HG03521 (cell line): ENCODE results near the gene TMEM271.

Experiments
- ATAC-seq: cut with Tn5 transposase; IDR thresholded peaks from one replicate; pipeline ENCODE4 v1.9.1; 2021; ENCODE audit warnings: mild to moderate bottlenecking, moderate library complexity; ENCODE audit not compliant: unreplicated experiment

Gene TMEM271

GRCh38 chr4:581753-582361 is 5.8 kb upstream of the TMEM271 start:
- ATAC-seq = no peak

DNA sequence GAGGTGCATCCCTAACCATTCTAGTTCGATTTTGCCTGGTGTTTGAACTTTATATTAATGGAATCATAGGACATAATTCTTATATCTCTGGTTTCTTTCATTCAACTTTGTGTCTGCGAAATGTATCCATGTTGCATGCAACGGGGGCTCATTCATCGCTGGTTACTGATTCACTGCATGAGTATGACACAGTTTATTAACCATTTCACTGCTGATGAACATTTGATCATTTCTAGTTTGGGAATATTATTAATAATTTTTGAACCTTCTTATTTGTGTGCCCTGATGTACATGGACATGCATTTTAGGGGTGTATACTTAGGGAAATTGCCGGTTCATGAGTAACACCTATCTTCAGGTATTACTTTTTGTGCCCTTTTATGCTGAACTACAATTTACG is 5.1 kb upstream of the TMEM271 start:
- no peak for ATAC-seq

DNA sequence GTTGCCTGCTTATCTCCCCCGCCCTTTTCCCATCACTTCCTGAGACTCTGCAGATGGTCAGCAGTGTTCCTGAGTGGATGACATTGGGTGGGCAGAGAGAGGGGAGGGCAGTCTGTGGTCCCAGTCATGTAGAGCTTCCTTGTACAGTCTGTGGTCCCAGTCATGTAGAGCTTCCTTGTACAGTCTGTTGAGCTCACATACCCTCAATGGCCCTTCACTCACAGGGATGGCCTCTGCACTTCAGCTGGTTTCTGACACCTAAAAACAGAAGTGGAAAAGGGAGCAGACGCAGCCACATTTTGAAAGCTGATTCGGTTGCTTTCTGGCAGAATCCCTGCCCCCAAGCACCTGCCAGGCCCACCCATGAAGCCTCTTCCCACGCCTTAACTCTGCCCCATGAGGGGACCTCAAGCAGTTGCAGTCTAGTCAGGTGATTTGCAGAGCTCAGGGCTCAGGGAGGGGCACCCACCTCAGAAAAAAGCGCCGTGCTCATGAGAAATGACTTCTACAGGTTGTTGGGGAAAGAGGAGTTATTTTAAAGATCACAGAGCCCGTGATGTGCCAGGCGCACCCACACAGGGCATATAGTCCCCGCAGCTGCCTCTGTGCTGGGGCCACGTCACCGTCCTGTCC is 3.6 kb upstream of the TMEM271 start:
- no peak for ATAC-seq

DNA sequence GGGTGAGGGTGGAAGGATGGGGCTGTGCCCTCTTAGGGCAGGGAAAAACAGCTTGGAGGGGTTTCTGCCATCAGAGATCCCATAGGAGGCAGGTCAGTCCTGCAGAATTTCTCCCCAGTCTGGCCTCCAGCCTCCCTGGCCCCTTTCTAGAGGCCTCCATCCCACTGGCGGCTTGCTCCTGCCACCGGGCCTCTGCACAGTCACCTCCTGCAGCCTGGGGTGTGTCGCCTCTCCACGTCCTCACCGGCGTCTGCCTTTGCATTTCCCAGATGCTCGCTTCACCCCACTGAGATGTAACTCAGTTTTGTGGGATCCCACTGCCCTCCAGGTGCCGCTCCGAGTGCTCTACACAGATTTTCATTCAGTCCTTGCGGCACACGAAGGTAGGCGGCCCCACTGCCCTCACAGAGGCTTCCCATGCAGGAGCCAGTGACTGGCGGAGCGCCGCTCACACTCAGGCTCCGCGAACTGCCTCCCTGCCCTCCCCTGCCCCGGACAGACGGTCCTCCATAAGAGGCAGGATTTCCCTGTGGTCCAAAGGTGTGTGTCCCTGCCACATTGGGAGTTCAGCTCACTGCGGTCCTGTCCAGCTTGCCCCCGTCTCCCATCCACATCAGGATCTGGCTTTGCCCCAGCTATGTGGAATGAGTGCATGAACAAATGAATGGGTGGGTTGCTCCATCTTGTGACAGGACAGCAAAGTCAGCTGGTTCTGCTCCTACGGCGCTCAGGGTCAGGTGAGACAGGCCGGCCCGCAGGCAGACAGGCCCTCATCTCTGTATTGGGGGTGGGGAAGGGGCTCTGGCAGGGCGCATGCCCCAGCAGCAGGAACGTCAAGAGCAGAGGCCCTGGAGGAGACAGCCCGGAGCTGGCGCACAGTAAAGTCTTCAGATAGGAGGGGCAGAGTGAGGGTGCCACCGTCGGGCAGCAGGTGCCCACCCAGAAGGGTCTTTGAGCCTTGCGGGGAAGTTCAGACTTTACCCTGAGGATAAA is 2.7 kb upstream of the TMEM271 start:
- ATAC-seq = no peak

GRCh38 chr4:577499-578450 is 1.7 kb upstream of the TMEM271 start:
- ATAC-seq = no peak

DNA sequence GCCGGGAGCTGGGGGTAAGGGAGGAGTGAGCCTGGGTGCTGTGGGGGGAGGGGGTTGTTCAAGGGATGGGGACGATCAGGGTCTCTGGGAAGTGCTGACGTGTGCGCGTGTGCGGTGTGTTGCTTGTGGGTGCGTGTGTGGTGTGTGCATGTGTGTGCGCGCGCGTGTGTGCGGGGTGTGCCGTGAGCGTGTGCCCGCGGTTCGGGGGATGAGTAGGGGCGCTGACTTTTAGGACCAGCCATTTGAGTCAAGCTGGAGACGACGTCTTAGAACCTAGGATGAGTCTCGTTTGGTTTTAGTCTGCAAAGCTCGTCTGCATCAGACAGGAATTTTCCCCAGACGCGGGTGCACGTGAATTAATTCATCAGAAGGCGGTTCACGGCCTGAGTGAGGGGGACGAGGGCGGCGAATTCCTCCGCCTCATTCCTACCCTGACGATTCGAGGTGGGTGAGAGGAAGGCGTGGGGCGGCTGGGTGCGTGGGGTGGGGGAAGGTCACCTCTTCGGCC is 950 bp upstream of the TMEM271 start:
- no peak for ATAC-seq

DNA sequence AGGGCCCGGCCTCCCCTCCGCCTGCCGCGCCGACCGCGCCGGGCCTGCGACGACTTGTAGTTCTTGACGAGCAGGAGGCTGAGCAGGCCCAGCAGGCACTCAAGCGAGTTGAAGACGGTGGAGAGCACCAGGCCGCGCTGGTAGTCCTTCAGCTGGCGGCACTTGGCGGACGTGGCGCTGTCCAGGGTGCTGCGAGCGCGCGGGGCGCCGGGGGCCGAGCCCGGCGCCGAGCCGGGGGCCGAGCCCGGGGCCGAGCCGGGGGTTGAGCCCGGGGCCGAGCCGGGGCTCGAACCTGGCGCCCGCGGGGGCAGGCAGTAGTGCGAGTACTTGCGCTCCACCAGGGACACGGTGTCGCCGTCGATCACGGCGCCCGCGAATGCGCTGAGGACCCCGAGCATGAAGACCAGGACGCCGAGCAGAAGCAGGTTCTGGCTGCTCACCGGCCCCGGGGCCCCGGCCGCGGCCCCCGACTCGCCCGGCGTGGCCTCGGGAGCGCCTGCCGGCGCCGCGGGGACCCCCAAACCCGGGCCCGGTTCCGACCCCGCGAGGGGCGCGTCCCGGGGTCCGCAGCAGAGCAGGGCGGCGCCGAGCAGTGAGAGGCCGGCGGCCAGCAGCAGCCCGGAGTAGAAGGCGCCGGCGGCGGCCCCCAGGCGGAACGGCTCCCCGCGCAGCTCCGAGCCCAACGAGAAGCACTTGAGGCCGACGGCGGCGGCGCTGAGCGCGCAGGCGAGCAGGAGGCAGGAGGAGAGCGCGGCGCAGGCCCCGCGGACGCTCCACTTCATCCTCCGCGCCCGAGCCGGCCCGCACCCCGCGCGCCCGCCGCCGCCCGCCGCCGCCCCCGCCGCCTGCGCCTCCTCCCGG is 584 bp downstream of the TMEM271 start:
- no peak for ATAC-seq

- no peak for ATAC-seq
These were observed 1.5 kb downstream of the TMEM271 start for GRCh38 chr4:574346-575161.

DNA sequence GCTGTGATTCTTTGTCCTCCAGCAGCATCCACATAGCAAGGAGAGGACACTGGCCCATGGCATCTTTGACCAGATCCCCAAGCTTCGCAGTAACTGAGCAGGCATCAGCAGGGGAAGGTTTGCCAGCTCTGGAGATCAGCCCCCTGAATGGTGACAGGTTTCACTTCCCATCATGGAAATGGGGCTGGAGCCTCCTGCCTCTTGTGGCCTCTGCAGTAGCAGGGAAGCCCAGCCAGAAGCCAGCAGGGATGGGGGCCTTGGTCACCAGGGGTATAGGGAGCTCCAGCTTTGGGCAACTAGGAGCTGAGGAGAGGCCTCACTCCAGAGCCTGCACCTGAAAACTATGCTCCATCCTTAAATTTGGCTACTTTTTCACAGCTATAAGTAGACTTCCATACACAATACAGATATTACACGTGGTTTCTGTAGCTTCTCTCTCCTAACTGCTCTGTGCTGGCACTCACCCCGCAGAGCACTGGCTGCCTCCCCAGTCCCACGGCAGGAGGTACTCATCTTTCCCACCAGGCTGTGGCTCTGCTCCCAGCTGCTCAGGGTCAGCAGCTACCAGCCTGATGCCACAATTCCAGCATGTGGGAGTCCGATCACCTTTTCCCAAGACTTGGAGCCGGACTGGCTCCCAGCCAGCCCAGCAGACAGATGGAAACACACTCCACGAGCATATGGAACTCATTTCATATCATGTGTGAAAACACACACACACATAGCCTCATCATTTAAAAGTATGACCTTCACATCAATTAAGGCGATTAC is 2.8 kb downstream of the TMEM271 start:
- ATAC-seq = no peak

DNA sequence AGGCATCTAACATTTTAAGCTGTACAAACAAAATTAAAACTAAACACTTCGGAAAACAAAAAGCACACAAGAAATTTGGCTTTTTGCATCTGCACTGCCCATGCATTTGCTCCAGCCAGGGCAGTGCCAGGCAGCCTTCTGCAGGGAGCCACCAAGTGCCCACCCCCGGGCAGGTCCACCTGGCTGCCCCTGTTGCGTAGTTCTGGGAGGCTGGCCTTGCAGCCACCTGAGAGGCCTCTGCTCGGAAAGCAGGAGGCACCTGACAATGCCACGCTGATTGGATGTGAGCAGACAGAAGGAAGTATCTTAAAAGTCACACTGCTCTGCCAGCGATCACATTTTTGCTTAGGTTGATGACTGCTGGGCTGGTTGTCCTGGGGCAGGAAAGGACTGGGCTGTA is 3.5 kb downstream of the TMEM271 start:
- no peak for ATAC-seq

GRCh38 chr4:571838-572572 is 4.1 kb downstream of the TMEM271 start:
- ATAC-seq = no peak

DNA sequence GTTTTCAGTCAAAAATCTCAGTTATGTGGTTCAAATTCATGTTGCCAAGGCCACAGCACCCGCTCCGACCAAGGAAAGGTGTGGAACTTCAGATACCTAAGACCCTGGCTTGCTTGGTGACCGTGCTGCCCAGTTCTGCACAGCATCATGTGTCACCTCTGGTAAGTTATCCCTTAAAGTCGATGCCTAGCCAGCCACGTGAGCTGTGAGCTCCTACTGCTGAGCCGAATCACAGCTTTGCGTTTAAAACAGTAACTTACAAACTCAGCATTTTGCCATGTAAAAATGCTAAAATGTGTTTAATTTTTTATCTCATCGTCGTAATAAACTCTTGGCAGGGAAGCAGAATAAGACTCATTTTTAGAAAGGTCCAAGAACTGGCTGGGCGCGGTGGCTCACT is 5.3 kb downstream of the TMEM271 start:
- no peak for ATAC-seq

DNA sequence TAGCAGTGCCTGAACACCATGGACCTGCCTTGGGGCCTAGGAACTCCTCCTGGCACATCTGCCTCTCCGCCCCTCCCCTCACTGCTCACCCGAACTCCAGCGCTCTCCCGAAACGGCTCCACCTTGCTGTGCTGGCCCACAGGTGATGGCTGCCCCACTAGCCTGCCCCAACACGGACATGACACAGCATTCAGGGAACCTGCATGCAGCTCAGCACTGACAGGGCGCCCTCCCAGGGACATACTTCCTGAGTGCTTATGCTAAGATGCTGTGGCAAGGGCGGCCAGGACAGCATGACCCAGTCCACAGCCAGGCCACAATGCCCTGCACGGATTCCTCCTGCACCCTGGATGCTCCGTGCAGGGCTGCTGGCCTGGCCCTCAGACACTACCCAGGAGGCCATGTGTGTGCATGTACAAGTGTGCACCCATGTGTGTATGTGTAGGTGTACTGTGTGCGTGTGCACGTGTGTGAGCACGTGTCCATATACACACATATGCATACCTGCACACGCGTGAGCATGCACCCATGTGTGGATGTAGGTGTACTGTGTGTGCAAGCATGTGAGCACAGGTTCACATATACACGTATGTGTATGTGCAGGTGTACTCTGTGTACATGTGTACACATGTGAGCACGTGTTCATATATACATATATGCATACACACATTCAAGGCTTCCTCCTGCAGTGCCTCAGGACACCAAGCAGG is 6.0 kb downstream of the TMEM271 start:
- ATAC-seq = no peak

- no peak for ATAC-seq
These were observed 7.1 kb downstream of the TMEM271 start for GRCh38 chr4:568962-569361.

DNA sequence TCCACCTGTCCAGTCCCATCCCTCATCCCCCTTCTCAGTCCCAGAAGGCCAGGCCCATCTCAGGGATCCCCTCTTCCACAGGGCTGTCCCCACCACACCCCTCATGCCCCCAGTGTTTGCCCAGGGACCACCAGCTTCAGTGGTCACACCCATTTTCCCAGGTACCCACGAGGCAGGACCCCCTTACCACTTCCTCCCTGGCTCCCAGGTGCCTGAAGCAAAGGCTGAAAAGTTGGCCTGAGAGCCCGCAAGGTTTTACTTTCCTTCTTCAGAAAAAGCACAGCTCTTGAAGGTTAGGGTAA is 7.8 kb downstream of the TMEM271 start:
- ATAC-seq = no peak

DNA sequence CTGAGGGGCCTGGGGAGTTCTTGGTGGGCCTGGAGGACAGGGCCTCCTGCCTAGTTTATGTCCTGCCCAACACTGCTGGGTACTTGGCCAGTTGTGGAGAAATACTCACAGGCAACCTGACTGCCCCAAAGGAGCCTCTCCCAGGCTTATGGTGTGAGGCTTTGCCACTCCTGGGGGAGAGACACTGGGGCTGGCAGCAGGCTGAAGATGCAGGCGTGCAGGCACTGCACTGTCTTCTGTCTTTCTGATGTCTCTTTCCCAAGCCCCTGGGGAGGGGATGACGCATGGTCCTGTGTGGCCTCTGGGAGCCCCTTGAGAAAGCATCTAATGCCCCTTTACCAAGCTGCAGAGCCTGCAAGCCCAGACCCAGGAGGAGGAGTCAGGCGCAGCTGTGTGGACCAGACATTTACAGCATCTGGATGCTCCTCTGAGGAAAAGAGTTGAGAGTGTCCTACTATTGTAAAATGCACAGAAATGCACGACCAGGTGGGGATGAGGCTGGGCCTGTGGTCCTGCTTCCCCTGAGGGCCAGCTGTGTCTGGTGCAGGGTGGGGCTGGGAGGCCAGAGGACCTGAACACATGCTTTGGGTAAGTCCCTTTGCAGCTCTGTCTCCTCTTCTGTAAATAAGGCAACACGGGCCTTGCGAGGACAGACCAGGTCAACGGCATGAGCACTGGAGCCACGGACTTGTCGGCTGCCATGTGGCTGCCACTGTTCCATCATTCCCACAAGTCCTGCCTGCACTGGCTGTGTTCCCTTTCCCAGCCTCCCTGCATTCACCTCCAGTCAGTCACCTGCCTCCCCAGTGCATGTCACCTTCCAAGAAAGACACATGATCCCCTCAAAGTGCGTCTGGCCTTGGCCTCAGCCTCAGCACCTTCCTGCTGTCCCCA is 8.4 kb downstream of the TMEM271 start:
- ATAC-seq = no peak
